HG02759 (cell line): Measurements from ENCODE around the gene PCDH10.

ENCODE experiments used
- ATAC-seq: cut with Tn5 transposase; IDR thresholded peaks from one replicate; pipeline ENCODE4 v1.9.1; 2021; ENCODE audit warnings: mild to moderate bottlenecking, moderate library complexity; ENCODE audit not compliant: unreplicated experiment

Gene PCDH10

GRCh38 chr4:133149364-133149695 is 236 bp downstream of the PCDH10 start:
- ATAC-seq: no peak

GRCh38 chr4:133149932-133150471 is 908 bp downstream of the PCDH10 start:
- ATAC-seq: no peak

GRCh38 chr4:133150486-133151340 is 1.6 kb downstream of the PCDH10 start:
- no peak for ATAC-seq

DNA sequence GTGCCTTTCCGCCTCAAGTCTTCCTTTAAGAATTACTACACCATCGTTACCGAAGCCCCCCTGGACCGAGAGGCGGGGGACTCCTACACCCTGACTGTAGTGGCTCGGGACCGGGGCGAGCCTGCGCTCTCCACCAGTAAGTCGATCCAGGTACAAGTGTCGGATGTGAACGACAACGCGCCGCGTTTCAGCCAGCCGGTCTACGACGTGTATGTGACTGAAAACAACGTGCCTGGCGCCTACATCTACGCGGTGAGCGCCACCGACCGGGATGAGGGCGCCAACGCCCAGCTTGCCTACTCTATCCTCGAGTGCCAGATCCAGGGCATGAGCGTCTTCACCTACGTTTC is 2.2 kb downstream of the PCDH10 start:
- no peak for ATAC-seq

DNA sequence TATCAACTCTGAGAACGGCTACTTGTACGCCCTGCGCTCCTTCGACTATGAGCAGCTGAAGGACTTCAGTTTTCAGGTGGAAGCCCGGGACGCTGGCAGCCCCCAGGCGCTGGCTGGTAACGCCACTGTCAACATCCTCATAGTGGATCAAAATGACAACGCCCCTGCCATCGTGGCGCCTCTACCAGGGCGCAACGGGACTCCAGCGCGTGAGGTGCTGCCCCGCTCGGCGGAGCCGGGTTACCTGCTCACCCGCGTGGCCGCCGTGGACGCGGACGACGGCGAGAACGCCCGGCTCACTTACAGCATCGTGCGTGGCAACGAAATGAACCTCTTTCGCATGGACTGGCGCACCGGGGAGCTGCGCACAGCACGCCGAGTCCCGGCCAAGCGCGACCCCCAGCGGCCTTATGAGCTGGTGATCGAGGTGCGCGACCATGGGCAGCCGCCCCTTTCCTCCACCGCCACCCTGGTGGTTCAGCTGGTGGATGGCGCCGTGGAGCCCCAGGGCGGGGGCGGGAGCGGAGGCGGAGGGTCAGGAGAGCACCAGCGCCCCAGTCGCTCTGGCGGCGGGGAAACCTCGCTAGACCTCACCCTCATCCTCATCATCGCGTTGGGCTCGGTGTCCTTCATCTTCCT is 2.7 kb downstream of the PCDH10 start:
- ATAC-seq: no peak

- ATAC-seq: no peak
Observed at GRCh38 chr4:133152330-133152821, 3.3 kb downstream of the PCDH10 start.

DNA sequence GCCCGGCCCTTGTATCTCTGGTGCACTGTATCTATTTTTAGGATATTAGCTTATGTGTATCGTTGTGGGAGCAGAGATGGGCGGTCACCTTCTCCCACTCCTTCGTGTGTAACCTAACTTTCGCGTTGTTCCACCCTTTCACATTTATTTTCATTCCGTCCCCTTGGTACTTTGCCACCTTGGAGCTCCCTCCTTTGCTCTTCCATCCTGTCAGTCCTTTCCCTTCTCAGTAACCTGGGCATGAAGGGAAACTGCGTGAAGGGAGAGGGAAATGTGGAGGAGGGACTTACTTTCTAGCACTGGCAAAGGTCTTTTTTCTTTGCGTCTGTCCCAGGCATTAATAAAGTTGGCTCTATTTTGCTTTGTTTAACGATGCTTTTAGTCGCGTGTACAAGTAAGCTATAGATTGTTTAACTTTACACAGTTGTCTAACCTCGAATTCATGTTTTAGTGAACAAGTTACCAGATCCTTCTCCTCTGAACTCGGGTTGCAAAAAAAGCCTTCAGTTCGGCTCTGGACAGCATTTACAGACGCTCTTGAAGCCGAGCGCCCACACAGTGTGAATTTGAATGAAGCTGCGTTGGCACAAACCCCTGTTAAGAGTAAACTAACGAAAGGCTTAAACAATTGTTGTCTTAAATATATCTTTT is 3.9 kb downstream of the PCDH10 start:
- no peak for ATAC-seq

DNA sequence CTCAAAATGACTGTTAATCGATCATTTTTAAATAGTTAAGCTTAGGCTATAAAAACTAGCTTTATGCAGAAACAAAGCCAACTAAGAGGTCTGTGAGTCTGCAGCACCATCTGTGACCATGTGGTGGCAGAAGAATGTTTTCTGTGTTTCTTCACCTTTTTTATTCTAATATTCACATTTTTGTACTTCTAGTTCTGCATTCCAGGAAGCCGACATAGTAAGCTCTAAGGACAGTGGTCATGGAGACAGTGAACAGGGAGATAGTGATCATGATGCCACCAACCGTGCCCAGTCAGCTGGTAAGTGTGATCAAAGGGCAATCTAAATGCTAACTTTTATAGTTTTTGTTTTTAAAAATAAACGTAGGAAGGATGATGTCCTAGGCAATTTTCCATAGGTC is 5.6 kb downstream of the PCDH10 start:
- no peak for ATAC-seq

- no peak for ATAC-seq
Observed at GRCh38 chr4:133156096-133156495, 7.0 kb downstream of the PCDH10 start.

DNA sequence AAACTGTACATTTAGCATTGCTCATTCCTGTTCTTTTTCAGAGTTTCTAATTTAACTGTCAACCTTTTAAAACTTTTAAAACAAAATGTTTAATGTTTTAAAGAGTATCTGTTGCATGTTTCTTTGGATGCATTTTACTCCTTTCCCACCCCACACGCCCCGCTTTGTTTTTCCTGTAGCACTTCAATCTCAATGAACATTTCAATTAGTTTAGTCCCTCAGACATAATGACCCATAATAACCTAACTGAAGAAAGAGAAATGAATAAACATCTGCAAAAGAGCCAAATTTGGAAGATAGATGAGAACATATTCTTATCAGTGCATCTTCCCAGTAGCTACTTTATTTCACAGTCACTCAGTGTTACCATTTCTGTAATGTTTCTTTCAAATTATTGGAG is 7.5 kb downstream of the PCDH10 start:
- ATAC-seq: no peak

- no peak for ATAC-seq
Observed at GRCh38 chr4:133157460-133158160, 8.5 kb downstream of the PCDH10 start.

GRCh38 chr4:133160853-133161252 is 11.8 kb downstream of the PCDH10 start:
- no peak for ATAC-seq

GRCh38 chr4:133161570-133162295 is 12.6 kb downstream of the PCDH10 start:
- ATAC-seq: no peak

GRCh38 chr4:133162941-133163340 is 13.8 kb downstream of the PCDH10 start:
- no peak for ATAC-seq

DNA sequence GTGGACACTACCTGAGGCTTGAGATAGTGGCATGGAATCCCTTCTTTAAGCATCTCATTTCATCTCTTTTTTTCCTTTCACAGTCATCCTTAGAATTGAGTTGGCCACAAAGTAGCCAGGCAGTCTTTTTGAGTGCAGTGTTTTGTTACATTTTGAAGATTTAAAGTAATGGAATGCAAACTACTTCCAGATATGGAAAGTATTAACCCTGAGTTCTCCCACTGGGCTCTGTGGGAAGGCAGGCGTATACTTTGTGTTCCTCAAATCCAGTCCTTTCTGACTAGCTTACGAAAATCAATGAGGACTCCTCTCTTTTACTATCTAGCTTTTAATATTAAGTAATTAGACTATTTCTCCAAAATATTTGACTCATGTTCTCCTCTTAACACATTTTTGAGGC is 29.9 kb downstream of the PCDH10 start:
- no peak for ATAC-seq

GRCh38 chr4:133186210-133186609 is 37.1 kb downstream of the PCDH10 start:
- ATAC-seq: no peak

- no peak for ATAC-seq
Observed at GRCh38 chr4:133186845-133187244, 37.8 kb downstream of the PCDH10 start.

DNA sequence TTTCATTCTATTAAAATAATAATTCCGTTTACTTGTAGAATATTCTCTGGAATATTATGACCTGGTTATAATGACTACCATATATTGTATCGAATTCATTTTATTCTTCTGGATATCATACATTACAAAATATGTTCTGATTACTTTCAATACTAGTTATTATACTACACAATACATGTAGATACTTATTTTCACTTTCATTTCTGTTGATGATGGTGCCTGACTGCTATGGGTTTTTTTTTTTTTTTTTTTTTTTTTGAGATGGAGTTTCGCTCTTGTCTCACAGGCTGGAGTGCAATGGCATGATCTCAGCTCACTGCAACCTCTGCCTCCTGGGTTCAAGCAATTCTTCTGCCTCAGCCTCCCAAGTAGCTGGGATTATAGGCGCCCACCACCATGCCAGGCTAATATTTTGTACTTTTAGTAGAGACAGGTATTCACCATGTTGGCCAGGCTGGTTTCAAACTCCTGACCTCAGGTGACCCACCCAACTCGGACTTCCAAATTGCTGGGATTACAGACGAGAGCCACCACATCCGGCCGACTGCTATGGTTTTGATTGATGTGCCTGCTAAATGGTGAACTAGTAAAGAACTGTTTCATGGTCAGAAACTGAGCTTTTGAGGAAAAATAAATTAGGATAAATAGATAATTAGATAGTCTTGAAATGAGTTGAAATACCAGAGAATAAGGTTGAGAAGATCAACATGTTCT is 39.5 kb downstream of the PCDH10 start:
- no peak for ATAC-seq

DNA sequence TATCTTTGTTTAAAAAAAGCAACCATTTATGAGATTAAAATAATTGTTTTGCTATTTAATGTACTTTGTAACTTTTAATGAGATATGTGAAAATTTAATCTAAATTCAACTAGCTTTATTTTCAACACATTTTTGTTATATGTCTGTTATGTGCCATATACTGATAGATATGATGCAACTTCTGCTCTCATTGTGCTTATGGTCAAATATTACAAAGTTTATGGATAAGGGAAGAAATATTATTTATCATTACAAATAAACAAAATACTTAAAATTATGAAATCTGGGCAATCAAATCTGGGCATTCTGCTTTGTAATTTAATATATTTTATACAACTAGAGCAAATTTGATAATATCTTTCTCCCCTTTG is 40.0 kb downstream of the PCDH10 start:
- no peak for ATAC-seq

DNA sequence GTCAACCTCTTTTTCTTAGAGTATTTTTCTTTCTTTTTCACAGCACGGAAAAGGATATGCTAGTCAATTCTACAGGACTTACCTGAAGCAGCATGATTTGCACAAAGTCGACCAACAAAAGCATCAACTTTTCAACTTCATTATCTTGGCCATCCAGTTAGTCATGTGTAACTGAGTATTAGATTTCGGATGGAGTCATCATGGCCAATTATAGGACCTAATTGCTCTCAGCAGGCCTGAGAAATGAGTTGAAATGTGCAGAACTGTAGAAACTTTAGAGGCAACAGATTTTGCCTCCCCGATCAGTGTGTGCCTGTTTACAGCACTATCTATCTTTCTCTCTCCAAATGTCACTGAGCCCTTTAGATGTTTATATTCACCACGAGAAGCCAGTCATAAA is 41.0 kb downstream of the PCDH10 start:
- ATAC-seq: no peak
